Loucy (cell line): ENCODE results near the gene LFNG.

Source experiments
- H2AFZ ChIP-seq: fragments of 200-600 bp; sonication (generic); 2 replicates; pipeline ENCODE4 v1.6.0; 2016; ENCODE audit warnings: antibody characterized with exemption, mild to moderate bottlenecking, low read length, moderate library complexity
- H3F3A ChIP-seq: fragments of 200-600 bp; 2 replicates; pipeline ENCODE4 v1.6.0; 2016; ENCODE audit warnings: antibody characterized with exemption, low read depth, mild to moderate bottlenecking
- H3K27me3 ChIP-seq: fragments of 200-600 bp; sonication (generic); 2 replicates; pipeline ENCODE4 v1.6.1; 2014; ENCODE audit warnings: low read length, mild to moderate bottlenecking; ENCODE audit not compliant: insufficient read depth, poor library complexity, severe bottlenecking
- H3K36me3 ChIP-seq: fragments of 200-600 bp; sonication (generic); 2 replicates; pipeline ENCODE4 v1.6.1; 2016; ENCODE audit warnings: low read length; ENCODE audit not compliant: insufficient read depth
- H3K4me1 ChIP-seq: fragments of 200-600 bp; sonication (generic); 2 replicates; pipeline ENCODE4 v1.5.1; 2014; ENCODE audit warnings: low read length, mild to moderate bottlenecking; ENCODE audit not compliant: insufficient read depth, poor library complexity, severe bottlenecking
- H3K4me2 ChIP-seq: fragments of 200-600 bp; sonication (generic); 2 replicates; pipeline ENCODE4 v1.6.0; 2014; ENCODE audit warnings: antibody characterized with exemption, low read length, low read depth, mild to moderate bottlenecking; ENCODE audit not compliant: poor library complexity, severe bottlenecking
- H3K4me3 ChIP-seq: fragments of 200-600 bp; sonication (generic); 2 replicates; pipeline ENCODE4 v1.5.1; 2014; ENCODE audit warnings: low read length, mild to moderate bottlenecking, mixed read lengths; ENCODE audit not compliant: poor library complexity, severe bottlenecking
- H3K79me2 ChIP-seq: fragments of 200-600 bp; sonication (generic); 2 replicates; pipeline ENCODE4 v1.6.1; 2014; ENCODE audit warnings: low read length; ENCODE audit not compliant: insufficient read depth
- H3K9ac ChIP-seq: fragments of 200-600 bp; sonication (generic); 2 replicates; pipeline ENCODE4 v1.6.0; 2014; ENCODE audit warnings: mild to moderate bottlenecking, low read depth, low read length, moderate library complexity; ENCODE audit not compliant: poor library complexity, severe bottlenecking
- H3K9me2 ChIP-seq: fragments of 200-600 bp; sonication (generic); replicated peaks from 2 replicates; pipeline ENCODE4 v1.6.1; 2016; ENCODE audit warnings: low read depth, low read length, mixed read lengths
- H3K9me3 ChIP-seq: fragments of 200-600 bp; sonication (generic); 2 replicates; pipeline ENCODE4 v1.6.1; 2014; ENCODE audit warnings: mild to moderate bottlenecking, antibody characterized with exemption, low read length, low read depth; ENCODE audit not compliant: insufficient read depth
- H4K20me1 ChIP-seq: fragments of 200-600 bp; sonication (generic); 2 replicates; pipeline ENCODE4 v1.6.0; 2014; ENCODE audit warnings: antibody characterized with exemption, low read length, mild to moderate bottlenecking; ENCODE audit not compliant: insufficient read depth, poor library complexity, severe bottlenecking
- CTCF ChIP-seq: fragments of 200-600 bp; sonication (generic); conservative IDR thresholded peaks from 2 replicates; pipeline ENCODE4 v1.5.1; 2014; ENCODE audit warnings: mild to moderate bottlenecking, antibody characterized with exemption, low read length
- EZH2phosphoT487 ChIP-seq: fragments of 200-600 bp; IDR thresholded peaks from 2 replicates; pipeline ENCODE4 v1.6.1; 2018; ENCODE audit warnings: antibody characterized with exemption, mild to moderate bottlenecking, moderate library complexity, borderline replicate concordance

The LFNG gene

GRCh38 chr7:2497500-2498336, 21.9 kb upstream of the LFNG start:
- Histone ChIP-seq H3K4me1 (no peaks in the 10 kb centered on the region), H2AFZ (no peak overlapping the region), H3K9me2 (no peaks in the 10 kb centered on the region), H3K4me3 (no peak overlapping the region), H4K20me1 (no peaks in the 10 kb centered on the region), H3K79me2 (no peaks in the 10 kb centered on the region), H3K27me3 (no peaks in the 10 kb centered on the region), H3F3A (no peaks in the 10 kb centered on the region), H3K36me3 (no peaks in the 10 kb centered on the region), H3K9ac (no peak overlapping the region), H3K4me2 (no peak overlapping the region), H3K9me3 (no peaks in the 10 kb centered on the region)
- no peak for TF ChIP-seq CTCF
- no peak for TF ChIP-seq EZH2phosphoT487

GRCh38 chr7:2498708-2499107, 20.9 kb upstream of the LFNG start:
- Histone ChIP-seq H3K4me1 (peaks cover 5% of the 10 kb centered on the region), H4K20me1 (no peaks in the 10 kb centered on the region), H3K36me3 (no peaks in the 10 kb centered on the region)

GRCh38 chr7:2499181-2499580, 20.4 kb upstream of the LFNG start:
- Histone ChIP-seq H3K9ac (no peak overlapping the region), H3K4me3 (no peak overlapping the region), H3K27me3 (no peaks in the 10 kb centered on the region), H3K9me3 (no peaks in the 10 kb centered on the region), H3F3A (no peaks in the 10 kb centered on the region), H4K20me1 (no peaks in the 10 kb centered on the region), H3K4me2 (no peak overlapping the region), H3K4me1 (peaks cover 6% of the 10 kb centered on the region), H3K79me2 (no peaks in the 10 kb centered on the region), H2AFZ (no peak overlapping the region), H3K9me2 (no peaks in the 10 kb centered on the region), H3K36me3 (no peaks in the 10 kb centered on the region)
- no peak for TF ChIP-seq CTCF
- no peak for TF ChIP-seq EZH2phosphoT487

More at GRCh38 chr7:2498708-2499107, 20.9 kb upstream of the LFNG start:
- H3K9me2 ChIP-seq = no peaks in the 10 kb centered on the region
- no peak overlapping the region for H3K9ac ChIP-seq
- no peak overlapping the region for H3K4me2 ChIP-seq
- H2AFZ ChIP-seq = no peak overlapping the region
- H3K4me3 ChIP-seq = no peak overlapping the region
- no peaks in the 10 kb centered on the region for H3K79me2 ChIP-seq
- no peaks in the 10 kb centered on the region for H3F3A ChIP-seq
- no peaks in the 10 kb centered on the region for H3K9me3 ChIP-seq
- TF ChIP-seq CTCF (no peak), EZH2phosphoT487 (no peak)
- H3K27me3 ChIP-seq = no peaks in the 10 kb centered on the region
